Stomach (tissue), 9 donors: Measurements from ENCODE around the gene ZC3H6. TPM values are rescaled to one million over a fixed set of nuclear protein-coding genes. Genes with fewer than 3 reads are reported as not detected.

Experiments used
- DNase-seq, 2 donors: peaks; one replicate each; pipeline versions ENCODE4 v3.0.0 to v3.0.0-alpha.2; 2013 to 2019
- H3K27ac ChIP-seq, 5 donors: fragments of 200-600 bp in 4 of 5; sonication (generic) in 4 of 5; one replicate each; pipeline ENCODE4 v1.5.1; 2013 to 2019; ENCODE audit warnings: mild to moderate bottlenecking in 1 of 5, moderate library complexity in 1 of 5
- H3K27me3 ChIP-seq, 3 donors: fragments of 200-600 bp; sonication (generic); one replicate each; pipeline ENCODE4 v1.5.1; 2017 to 2019; ENCODE audit warnings: mixed run types in 1 of 3
- H3K36me3 ChIP-seq, 4 donors: fragments of 200-600 bp; sonication (generic); 1 replicate in 3 of 4; 2 replicates in 1 of 4; pipeline ENCODE4 v1.5.1; 2016 to 2019
- H3K4me1 ChIP-seq, 4 donors: fragments of 200-600 bp; sonication (generic); one replicate each; pipeline ENCODE4 v1.5.1; 2016 to 2019
- H3K4me3 ChIP-seq, 4 donors: fragments of 200-600 bp; sonication (generic) in 3 of 4; one replicate each; pipeline ENCODE4 v1.5.1; 2016 to 2019; ENCODE audit warnings: mild to moderate bottlenecking in 1 of 4
- H3K9me3 ChIP-seq, 4 donors: fragments of 200-600 bp; sonication (generic); one replicate each; pipeline ENCODE4 v1.5.1; 2016 to 2019
- CTCF ChIP-seq, 7 experiments: fragments of 450-650 bp in 4 of 7; fragments of 200-600 bp in 3 of 7; sonication (generic) in 3 of 7; IDR thresholded peaks; one replicate each; pipeline ENCODE4 v1.5.1; 2016 to 2019; ENCODE audit warnings: antibody characterized with exemption in 7 of 7, control low read depth in 2 of 7, mild to moderate bottlenecking in 1 of 7
- EP300 ChIP-seq: sonication (generic); formaldehyde crosslinking; IDR thresholded peaks from one replicate; pipeline ENCODE4 v1.6.1; 2017; ENCODE audit warnings: antibody characterized with exemption
- POLR2A ChIP-seq, 4 donors: fragments of 450-650 bp; IDR thresholded peaks; one replicate each; pipeline ENCODE4 v1.6.1; 2016; ENCODE audit warnings: antibody characterized with exemption in 4 of 4, control low read depth in 2 of 4, mild to moderate bottlenecking in 1 of 4, moderate library complexity in 1 of 4
- POLR2AphosphoS5 ChIP-seq, 3 donors: sonication (generic); formaldehyde crosslinking; IDR thresholded peaks; one replicate each; pipeline ENCODE4 v1.6.1; 2016; ENCODE audit warnings: antibody characterized with exemption in 3 of 3
- WGBS, 5 donors: extraction: QIAGEN DNeasy Blood & Tissue Kit in 3 of 5; methylation state at CpG; one replicate each; pipeline versions ENCODE4 v1.1.5 to v1.1.7; 2013 to 2018; 5-methylcytosine and 5-hydroxymethylcytosine counted together
- intact Hi-C: fragments of 100-400 bp; cut with DNase I; formaldehyde crosslinking; loops from one replicate; pipeline ENCODE4 v1.15.1; 2023; ENCODE audit warnings: low total_unique reads
- polyA plus RNA-seq, 3 donors: library from polyadenylated mRNA; stranded (reverse); fragments of 200-250 nt; gene quantifications; one replicate each; pipeline ENCODE4 v1.2.3, GENCODE V29; 2013
- total RNA-seq, 5 donors: library from RNA; depleted of rRNA; stranded (reverse); fragments of >200 nt; gene quantifications; one replicate each; pipeline versions ENCODE4 v1.1.0 to v1.2.3, GENCODE V29; 2014 to 2016
- donor health status: healthy with polysubstance abuse.
- donor health status: Bipolar disorder and iron deficiency.
- donor health status: healthy.

The ZC3H6 gene
- total and polyA plus RNA-seq, 8 donors: 0.61 to 15.6 (median 2.9) TPM

DNA sequence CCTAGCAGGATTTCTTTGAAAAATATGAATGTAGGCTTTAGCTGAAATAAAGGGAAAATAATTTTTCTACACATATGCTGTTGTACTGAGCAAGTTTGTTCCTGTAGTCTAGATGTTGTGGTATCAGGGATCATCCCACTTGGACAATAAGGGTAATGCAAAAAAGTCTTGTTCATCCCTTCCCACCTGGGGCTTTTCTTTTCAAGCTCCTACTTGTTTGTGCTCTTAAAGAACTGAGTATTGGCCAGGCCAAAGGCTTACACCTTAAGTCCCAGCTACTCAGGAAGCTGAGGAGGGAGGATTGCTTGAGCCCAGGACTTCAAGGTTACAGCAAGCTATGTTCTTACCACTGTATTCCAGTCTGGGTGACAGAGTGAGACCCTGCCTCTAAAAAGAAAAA lies 35.5 kb downstream of the ZC3H6 start:
- H3K9me3 ChIP-seq: no peaks in the 10 kb centered on the region
- no peak overlapping the region for H3K27ac ChIP-seq
- H3K4me1 ChIP-seq: no peaks in the 10 kb centered on the region
- peaks cover 0 to 55% (median 47%) of the 10 kb centered on the region in 4 donors for H3K36me3 ChIP-seq
- no peak for DNase-seq
- TF ChIP-seq CTCF (IDR thresholded peaks at IDR 0.05) (no peak), EP300 (no peak)
- intact Hi-C loops: no loop called here
- H3K27me3 ChIP-seq: no peaks in the 10 kb centered on the region
- H3K4me3 ChIP-seq: no peak overlapping the region

DNA sequence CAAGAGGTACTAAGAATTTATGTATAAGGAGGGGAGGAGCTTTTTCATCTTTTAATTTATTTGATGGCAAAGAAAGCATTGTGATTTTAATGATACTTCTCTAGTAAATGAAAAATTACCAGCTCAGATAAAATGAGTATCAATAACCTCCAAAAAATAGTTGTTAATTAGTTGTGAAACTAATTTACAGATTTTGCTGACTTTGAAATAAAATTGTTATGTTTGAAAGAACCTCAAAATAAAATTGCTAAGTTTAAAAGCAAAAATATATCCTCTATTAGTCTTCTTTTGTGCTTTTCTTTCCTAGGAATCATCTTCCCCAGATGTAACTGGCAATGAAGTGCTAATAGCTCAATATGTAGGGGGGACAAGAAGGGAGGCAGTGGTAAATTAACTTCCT lies 36.5 kb downstream of the ZC3H6 start:
- no peaks in the 10 kb centered on the region for H3K9me3 ChIP-seq
- H3K36me3 ChIP-seq: peaks cover 0 to 56% (median 50%) of the 10 kb centered on the region in 4 donors
- intact Hi-C loops: no loop called here
- TF ChIP-seq POLR2AphosphoS5 (IDR thresholded peaks at IDR 0.05): no peak
- no peak for TF ChIP-seq CTCF (IDR thresholded peaks at IDR 0.05)
- TF ChIP-seq POLR2A (IDR thresholded peaks at IDR 0.05): no peak
- no peak for TF ChIP-seq EP300
- H3K27me3 ChIP-seq: no peaks in the 10 kb centered on the region
- no peak overlapping the region for H3K4me3 ChIP-seq
- H3K4me1 ChIP-seq: peaks cover 0 to 5% (median 0%) of the 10 kb centered on the region in 4 donors
- no peak overlapping the region for H3K27ac ChIP-seq
- DNase-seq: no peak

DNA sequence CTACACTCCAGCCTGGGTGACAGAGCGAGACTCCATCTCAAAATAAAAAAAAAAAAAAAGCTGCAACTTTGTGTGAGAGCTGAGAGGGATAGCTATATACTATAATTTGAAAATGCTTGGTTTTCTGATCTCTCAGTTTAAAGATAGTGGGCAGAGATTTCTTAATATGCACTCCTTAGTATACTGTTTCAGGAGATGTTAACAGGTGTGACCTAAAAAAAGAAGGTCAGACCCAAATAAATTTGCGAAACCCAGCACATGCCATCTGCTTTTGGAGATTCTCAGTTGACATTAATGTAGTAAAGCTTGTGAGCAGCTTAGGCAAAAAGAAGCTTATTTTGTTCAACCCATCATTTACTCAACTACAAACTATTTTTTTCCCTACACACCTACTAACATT lies 37.4 kb downstream of the ZC3H6 start:
- H3K27me3 ChIP-seq: no peaks in the 10 kb centered on the region
- no peak overlapping the region for H3K27ac ChIP-seq
- no peak for DNase-seq
- H3K9me3 ChIP-seq: no peaks in the 10 kb centered on the region
- H3K4me1 ChIP-seq: peaks cover 0 to 5% (median 0%) of the 10 kb centered on the region in 4 donors
- TF ChIP-seq POLR2AphosphoS5 (IDR thresholded peaks at IDR 0.05) (no peak), POLR2A (IDR thresholded peaks at IDR 0.05) (no peak), EP300 (no peak), CTCF (IDR thresholded peaks at IDR 0.05) (no peak)
- intact Hi-C loops: no loop called here
- WGBS, 5 donors: 94 to 100% (median 97%) methylated on average over 2 of the region's 2 CpGs
- H3K4me3 ChIP-seq: no peak overlapping the region
- peaks cover 0 to 50% (median 46%) of the 10 kb centered on the region in 4 donors for H3K36me3 ChIP-seq

DNA sequence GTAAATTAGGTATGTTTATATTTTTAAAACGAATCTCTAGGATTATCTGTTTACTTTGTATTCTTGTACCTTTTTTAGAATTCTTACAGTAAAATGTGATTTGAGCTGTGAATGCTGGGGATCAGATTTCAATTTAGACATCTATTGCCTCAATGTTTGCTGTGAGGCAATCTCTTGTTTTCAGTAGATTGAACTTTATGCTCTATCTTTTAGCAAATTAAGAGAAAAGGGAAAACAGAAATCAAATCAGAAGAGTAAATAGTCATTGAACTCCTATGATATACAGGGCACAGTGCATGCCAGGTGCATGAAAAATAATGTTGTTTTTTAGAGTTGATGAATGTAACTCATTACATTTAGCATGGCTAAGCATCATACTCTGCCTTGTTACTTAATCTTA lies 39.5 kb downstream of the ZC3H6 start:
- WGBS, 5 donors: 23 to 44% (median 37%) methylated on average over 1 of the region's 1 CpG
- no peak for DNase-seq
- no peaks in the 10 kb centered on the region for H3K9me3 ChIP-seq
- H3K27ac ChIP-seq: no peak overlapping the region
- intact Hi-C loops: no loop called here
- peaks cover 0 to 54% (median 43%) of the 10 kb centered on the region in 4 donors for H3K36me3 ChIP-seq
- no peaks in the 10 kb centered on the region for H3K27me3 ChIP-seq
- peaks cover 0 to 5% (median 0%) of the 10 kb centered on the region in 4 donors for H3K4me1 ChIP-seq
- H3K4me3 ChIP-seq: no peak overlapping the region
- no peak for TF ChIP-seq CTCF (IDR thresholded peaks at IDR 0.05)
- no peak for TF ChIP-seq POLR2AphosphoS5 (IDR thresholded peaks at IDR 0.05)
- no peak for TF ChIP-seq EP300
